ENCODE measurements around the gene SIX1.
A peak's percentile ranks its signal among the peaks of the same experiment; 100 is the strongest.

SIX1 gene

GRCh38 chr14:60658211-60658690 is 9.0 kb upstream of the SIX1 start:
- DNase-seq (no peak), ATAC-seq (no peak)
- Mint-ChIP-seq H3K27ac (no peak overlapping the region), H3K4me3 (peak overlapping the region; percentile 84 to 85), H3K4me1 (peaks cover 54% of the 10 kb centered on the region), H3K27me3 (peaks cover 100% of the 10 kb centered on the region), H3K9me3 (no peaks in the 10 kb centered on the region)

- H3K4me1 Mint-ChIP-seq = peaks cover 60% of the 10 kb centered on the region
- H3K27me3 Mint-ChIP-seq = peaks cover 100% of the 10 kb centered on the region
- DNase-seq (no peak), ATAC-seq (peak; percentile 39)
- H3K4me3 Mint-ChIP-seq = peak overlapping the region; percentile 84 to 85
- H3K27ac Mint-ChIP-seq = no peak overlapping the region
- H3K9me3 Mint-ChIP-seq = no peaks in the 10 kb centered on the region
These were observed 8.4 kb upstream of the SIX1 start for GRCh38 chr14:60657456-60658210.

- no peak overlapping the region for H3K27ac Mint-ChIP-seq
- peak overlapping the region; percentile 84 to 85 for H3K4me3 Mint-ChIP-seq
- peaks cover 67% of the 10 kb centered on the region for H3K4me1 Mint-ChIP-seq
- ATAC-seq (peak; percentile 83), DNase-seq (peak; percentile 51 to 54)
- peaks cover 100% of the 10 kb centered on the region for H3K27me3 Mint-ChIP-seq
- no peaks in the 10 kb centered on the region for H3K9me3 Mint-ChIP-seq
These were observed 7.6 kb upstream of the SIX1 start for GRCh38 chr14:60656686-60657455.

GRCh38 chr14:60655898-60656685 is 6.8 kb upstream of the SIX1 start:
- H3K4me3 Mint-ChIP-seq = peak overlapping the region; percentile 84 to 85
- H3K9me3 Mint-ChIP-seq = no peaks in the 10 kb centered on the region
- ATAC-seq (no peak), DNase-seq (no peak)
- H3K27me3 Mint-ChIP-seq = peaks cover 100% of the 10 kb centered on the region
- H3K4me1 Mint-ChIP-seq = peaks cover 71% of the 10 kb centered on the region
- no peak overlapping the region for H3K27ac Mint-ChIP-seq

GRCh38 chr14:60655119-60655897 is 6.0 kb upstream of the SIX1 start:
- no peak for DNase-seq
- H3K27ac Mint-ChIP-seq = no peak overlapping the region
- no peaks in the 10 kb centered on the region for H3K9me3 Mint-ChIP-seq
- H3K27me3 Mint-ChIP-seq = peaks cover 100% of the 10 kb centered on the region
- no peak for ATAC-seq
- peak overlapping the region; percentile 84 to 85 for H3K4me3 Mint-ChIP-seq
- peaks cover 71% of the 10 kb centered on the region for H3K4me1 Mint-ChIP-seq

GRCh38 chr14:60654334-60654821 is 5.1 kb upstream of the SIX1 start:
- peaks cover 80% of the 10 kb centered on the region for H3K4me1 Mint-ChIP-seq
- ATAC-seq = no peak
- no peaks in the 10 kb centered on the region for H3K9me3 Mint-ChIP-seq
- no peak overlapping the region for H3K27ac Mint-ChIP-seq
- no peak overlapping the region for H3K4me3 Mint-ChIP-seq
- H3K27me3 Mint-ChIP-seq = peaks cover 100% of the 10 kb centered on the region
- no peak for DNase-seq

- Mint-ChIP-seq H3K4me3 (peak overlapping the region; percentile 26 to 62), H3K9me3 (no peaks in the 10 kb centered on the region), H3K27me3 (peaks cover 100% of the 10 kb centered on the region), H3K27ac (no peak overlapping the region), H3K4me1 (peaks cover 83% of the 10 kb centered on the region)
- no peak for DNase-seq
- no peak for ATAC-seq
These were observed 4.5 kb upstream of the SIX1 start for GRCh38 chr14:60653701-60654161.

- H3K4me3 Mint-ChIP-seq = peak overlapping the region; percentile 28 to 62
- no peak for DNase-seq
- H3K9me3 Mint-ChIP-seq = no peaks in the 10 kb centered on the region
- H3K4me1 Mint-ChIP-seq = peaks cover 83% of the 10 kb centered on the region
- H3K27ac Mint-ChIP-seq = no peak overlapping the region
- H3K27me3 Mint-ChIP-seq = peaks cover 100% of the 10 kb centered on the region
- ATAC-seq = no peak
These were observed 3.7 kb upstream of the SIX1 start for GRCh38 chr14:60652674-60653651.

- H3K4me1 Mint-ChIP-seq = peaks cover 83% of the 10 kb centered on the region
- H3K27me3 Mint-ChIP-seq = peaks cover 100% of the 10 kb centered on the region
These were observed 2.8 kb upstream of the SIX1 start for GRCh38 chr14:60651796-60652673.

GRCh38 chr14:60651086-60651795 is 2.0 kb upstream of the SIX1 start:
- no peaks in the 10 kb centered on the region for H3K9me3 Mint-ChIP-seq
- peaks cover 100% of the 10 kb centered on the region for H3K27me3 Mint-ChIP-seq
- no peak overlapping the region for H3K4me3 Mint-ChIP-seq
- H3K27ac Mint-ChIP-seq = no peak overlapping the region
- peaks cover 80% of the 10 kb centered on the region for H3K4me1 Mint-ChIP-seq
- DNase-seq = no peak
- no peak for ATAC-seq

More at GRCh38 chr14:60651796-60652673, 2.8 kb upstream of the SIX1 start:
- Mint-ChIP-seq H3K27ac (no peak overlapping the region), H3K9me3 (no peaks in the 10 kb centered on the region), H3K4me3 (peak overlapping the region; percentile 13 to 48)
- DNase-seq = peak in 1 of 2 donors; percentile 17
- no peak for ATAC-seq

- DNase-seq = no peak
- ATAC-seq = no peak
- no peaks in the 10 kb centered on the region for H3K9me3 Mint-ChIP-seq
- peaks cover 77% of the 10 kb centered on the region for H3K4me1 Mint-ChIP-seq
- no peak overlapping the region for H3K27ac Mint-ChIP-seq
- no peak overlapping the region for H3K4me3 Mint-ChIP-seq
- peaks cover 100% of the 10 kb centered on the region for H3K27me3 Mint-ChIP-seq
These were observed 1.2 kb upstream of the SIX1 start for GRCh38 chr14:60650373-60650961.

GRCh38 chr14:60649875-60650372 is 647 bp upstream of the SIX1 start:
- Mint-ChIP-seq H3K27me3 (peaks cover 100% of the 10 kb centered on the region), H3K27ac (no peak overlapping the region), H3K4me1 (peaks cover 72% of the 10 kb centered on the region), H3K9me3 (no peaks in the 10 kb centered on the region), H3K4me3 (peak overlapping the region; percentile 44 to 53)
- ATAC-seq (no peak), DNase-seq (no peak)
